Endothelial cell of umbilical vein (primary cell): ENCODE measurements around the gene VPS41. TPM values are rescaled to one million over a fixed set of nuclear protein-coding genes. Genes with fewer than 3 reads are reported as not detected.

Experiments used
- BruUV-seq: library from RNA; stranded (reverse); fragments of 400-500 nt; replicated peaks from 2 replicates; lab custom pipeline; 2021; lab: Mats Ljungman, UMichigan
- CTCF ChIA-PET: fragments of 300-600, 350-600 bp; sonication (Branson Sonifier 250); formaldehyde crosslinking; loops from one replicate; lab custom pipeline; 2021; ENCODE audit warnings: antibody characterized with exemption, inconsistent platforms; lab: Charles Lee
- POLR2A ChIA-PET: fragments of 300-600, 350-600 bp; sonication (Branson Sonifier 250); formaldehyde crosslinking; loops from one replicate; lab custom pipeline; 2021; ENCODE audit warnings: antibody characterized with exemption, inconsistent platforms; lab: Charles Lee
- DNase-seq: peaks from one replicate; pipeline ENCODE4 v3.0.0-alpha.2; 2011; ENCODE audit warnings: low read depth, low spot score
- FAIRE-seq: peaks from 2 replicates; lab custom pipeline; 2011; peaks lifted over from hg19 to GRCh38; lab: Jason Lieb, UNC
- H2AFZ ChIP-seq: 2 replicates; pipeline ENCODE4 v1.6.0; 2012; ENCODE audit warnings: low read depth, low read length, control low read depth, inconsistent platforms
- H3K27ac ChIP-seq: 2 replicates; pipeline ENCODE4 v1.5.1; 2011; ENCODE audit warnings: low read depth, mild to moderate bottlenecking, control low read depth, low read length, moderate library complexity; ENCODE audit not compliant: insufficient read depth
- H3K27me3 ChIP-seq, 2 experiments: 2 replicates each; pipeline versions ENCODE4 v1.6.0 to v1.6.1; 2011; ENCODE audit warnings: low read length in 2 of 2, mixed read lengths in 1 of 2; ENCODE audit not compliant: control insufficient read depth in 2 of 2, insufficient read depth in 2 of 2
- H3K36me3 ChIP-seq, 2 experiments: 2 replicates in 1 of 2; 3 replicates in 1 of 2; pipeline ENCODE4 v1.5.1; 2011; ENCODE audit warnings: low read length in 2 of 2, mild to moderate bottlenecking in 1 of 2, moderate library complexity in 1 of 2; ENCODE audit not compliant: control insufficient read depth in 2 of 2, insufficient read depth in 2 of 2; ENCODE audit errors: extremely low read depth in 1 of 2
- H3K4me1 ChIP-seq: 3 replicates; pipeline ENCODE4 v1.5.1; 2011; ENCODE audit warnings: mild to moderate bottlenecking, low read length; ENCODE audit not compliant: control insufficient read depth, insufficient read depth; ENCODE audit errors: extremely low read depth
- H3K4me2 ChIP-seq: 2 replicates; pipeline ENCODE4 v1.6.1; 2011; ENCODE audit warnings: low read length, control low read depth, mixed read lengths; ENCODE audit not compliant: insufficient read depth
- H3K4me3 ChIP-seq, 3 experiments: fragments of 200-600 bp in 1 of 3; sonication (generic), shearing (Covaris generic) in 1 of 3; replicated peaks in 1 of 3; 2 replicates each; pipeline ENCODE4 v1.5.1; 2011 to 2016; ENCODE audit warnings: control low read depth in 3 of 3, low read length in 3 of 3, mild to moderate bottlenecking in 2 of 3, inconsistent platforms in 1 of 3, low read depth in 1 of 3, moderate library complexity in 1 of 3; ENCODE audit not compliant: insufficient read depth in 1 of 3
- H3K79me2 ChIP-seq: 2 replicates; pipeline ENCODE4 v1.6.0; 2012; ENCODE audit warnings: low read length, inconsistent platforms; ENCODE audit not compliant: control insufficient read depth, insufficient read depth
- H3K9ac ChIP-seq: replicated peaks from 2 replicates; pipeline ENCODE3; 2011; ENCODE audit warnings: low read length, control low read depth; ENCODE audit not compliant: insufficient read depth; ENCODE audit errors: extremely low read depth
- H3K9me1 ChIP-seq: replicated peaks from 3 replicates; pipeline ENCODE4 v1.6.0; 2011; ENCODE audit warnings: mild to moderate bottlenecking, low read length; ENCODE audit not compliant: control insufficient read depth, insufficient read depth; ENCODE audit errors: extremely low read depth
- H3K9me3 ChIP-seq: replicated peaks from 2 replicates; pipeline ENCODE4 v1.5.1; 2012; ENCODE audit warnings: low read length, inconsistent platforms; ENCODE audit not compliant: control insufficient read depth, insufficient read depth
- H4K20me1 ChIP-seq: replicated peaks from 2 replicates; pipeline ENCODE3; 2011; ENCODE audit warnings: mild to moderate bottlenecking, low read length; ENCODE audit not compliant: control insufficient read depth, insufficient read depth; ENCODE audit errors: extremely low read depth
- CTCF ChIP-seq, 2 donors: IDR thresholded peaks; 1 replicate in 1 of 2; 2 replicates in 1 of 2; pipeline ENCODE4 v1.5.1; 2011; ENCODE audit warnings: low read length in 2 of 2, mild to moderate bottlenecking in 2 of 2, moderate library complexity in 2 of 2, control low read depth in 1 of 2, inconsistent platforms in 1 of 2, low read depth in 1 of 2; ENCODE audit not compliant: insufficient read depth in 1 of 2; ENCODE audit errors: extremely low read depth in 1 of 2
- EZH2 ChIP-seq: IDR thresholded peaks from 2 replicates; pipeline ENCODE4 v1.6.1; 2012; ENCODE audit warnings: borderline replicate concordance, low read depth, mild to moderate bottlenecking, moderate library complexity, low read length, inconsistent platforms; ENCODE audit not compliant: severe bottlenecking
- FOS ChIP-seq: IDR thresholded peaks from 2 replicates; pipeline ENCODE4 v1.6.1; 2011; ENCODE audit warnings: mild to moderate bottlenecking, low read length, moderate library complexity, borderline replicate concordance; ENCODE audit not compliant: insufficient read depth
- GATA2 ChIP-seq: IDR thresholded peaks from 2 replicates; pipeline ENCODE4 v1.7.0; 2011; ENCODE audit warnings: low read depth, mild to moderate bottlenecking, moderate library complexity, mixed read lengths, low read length; ENCODE audit not compliant: insufficient read length, insufficient read depth
- JUN ChIP-seq: IDR thresholded peaks from 2 replicates; pipeline ENCODE4 v1.6.1; 2011; ENCODE audit warnings: borderline replicate concordance, low read depth; ENCODE audit not compliant: insufficient read length, insufficient read depth
- MAX ChIP-seq: IDR thresholded peaks from 2 replicates; pipeline ENCODE4 v1.6.1; 2011; ENCODE audit not compliant: insufficient read depth, insufficient read length
- MYC ChIP-seq: IDR thresholded peaks from one replicate; pipeline ENCODE4 v1.6.1; 2011; ENCODE audit warnings: mild to moderate bottlenecking, low read depth, low read length
- POLR2A ChIP-seq: IDR thresholded peaks from 2 replicates; pipeline ENCODE4 v1.6.1; 2012; ENCODE audit warnings: low read depth, mild to moderate bottlenecking, control low read depth, low read length
- POLR2AphosphoS5 ChIP-seq: IDR thresholded peaks from 2 replicates; pipeline ENCODE4 v1.6.1; 2012; ENCODE audit warnings: low read depth, mild to moderate bottlenecking, control low read depth, low read length, moderate library complexity; ENCODE audit not compliant: insufficient read depth
- dilution Hi-C: fragments of 300-500 bp; cut with MboI; formaldehyde crosslinking; loops from one replicate; pipeline ENCODE4 v1.15.0; 2019; ENCODE audit warnings: low sequenced_read_pairs; ENCODE audit not compliant: extremely low pct_ligation_motif_present
- intact Hi-C: fragments of 100-400 bp; cut with micrococcal nuclease; formaldehyde crosslinking; loops from one replicate; pipeline ENCODE4 v1.10.0; 2022
- polyA plus RNA-seq, 4 experiments: library from polyadenylated mRNA; depleted of rRNA in 3 of 4; stranded (reverse) in 3 of 4; unstranded in 1 of 4; fragments of >200 nt; gene quantifications; 2 replicates each; pipeline versions ENCODE4 v1.2.1 to v1.2.3, GENCODE V29; 2011 to 2012; ENCODE audit warnings: missing spikeins in 1 of 4
- total RNA-seq: library from RNA; stranded (reverse); gene quantifications from 2 replicates; pipeline ENCODE4 v1.2.3, GENCODE V29; 2021

The VPS41 gene
- total and polyA plus RNA-seq, 2 donors (not counting 3 experiments of a cell fraction or from before 2014, with no cell fraction given), result 14.3 to 79.8 TPM

GRCh38 chr7:38953971-38954370 lies 45.0 kb upstream of the VPS41 start:
- Histone ChIP-seq H3K9me3 (no peaks in the 10 kb centered on the region), H3K4me3 (no peak overlapping the region), H3K27me3 (no peaks in the 10 kb centered on the region), H4K20me1 (no peaks in the 10 kb centered on the region), H3K9ac (no peak overlapping the region), H3K4me2 (no peak overlapping the region), H3K36me3 (no peaks in the 10 kb centered on the region), H2AFZ (no peak overlapping the region), H3K4me1 (no peaks in the 10 kb centered on the region), H3K9me1 (no peaks in the 10 kb centered on the region), H3K79me2 (no peaks in the 10 kb centered on the region), H3K27ac (no peak overlapping the region)
- ChIA-PET POLR2A (no interaction called here), CTCF (no interaction called here)
- FAIRE-seq, result no peak
- no peak for DNase-seq
- TF ChIP-seq JUN, result no peak
- TF ChIP-seq EZH2, result no peak
- TF ChIP-seq MYC, result no peak
- TF ChIP-seq POLR2A, result no peak
- no peak for TF ChIP-seq GATA2
- no peak for TF ChIP-seq FOS
- no peak for TF ChIP-seq MAX
- no peak for TF ChIP-seq POLR2AphosphoS5
- dilution Hi-C loops (no loop called here), intact Hi-C loops (no loop called here)
- BruUV-seq, result no TSS peak

GRCh38 chr7:38953227-38953626 lies 44.2 kb upstream of the VPS41 start:
- H3K27ac ChIP-seq, result no peak overlapping the region
- TF ChIP-seq CTCF (IDR thresholded peaks at IDR 0.05; ENCODE audit: extremely low read depth in 1 of 2, insufficient read depth in 1 of 2, low read depth in 1 of 2, low read length in 2 of 2), result no peak
- no peak for TF ChIP-seq FOS
- no peaks in the 10 kb centered on the region for H3K9me1 ChIP-seq
- H3K4me1 ChIP-seq, result no peaks in the 10 kb centered on the region
- no peak overlapping the region for H3K9ac ChIP-seq
- CTCF ChIA-PET, result no interaction called here
- intact Hi-C loops (no loop called here), dilution Hi-C loops (no loop called here)
- POLR2A ChIA-PET, result no interaction called here
- H3K9me3 ChIP-seq, result no peaks in the 10 kb centered on the region
- H2AFZ ChIP-seq, result no peak overlapping the region
- H3K4me3 ChIP-seq, result no peak overlapping the region
- no peaks in the 10 kb centered on the region for H3K79me2 ChIP-seq
- H3K27me3 ChIP-seq, result no peaks in the 10 kb centered on the region
- no TSS peak for BruUV-seq
- no peak overlapping the region for H3K4me2 ChIP-seq
- DNase-seq, result no peak
- H4K20me1 ChIP-seq, result no peaks in the 10 kb centered on the region
- H3K36me3 ChIP-seq, result no peaks in the 10 kb centered on the region
- FAIRE-seq, result no peak
